T follicular helper cell (primary cell): ENCODE measurements around the gene MED7.

Source experiments
- DNase-seq: peaks from one replicate; pipeline ENCODE4 v3.0.0-alpha.2; 2020; ENCODE audit warnings: low read depth

MED7 gene

GRCh38 chr5:157162919-157163510, 20.4 kb upstream of the MED7 start:
- DNase-seq = no peak

DNA sequence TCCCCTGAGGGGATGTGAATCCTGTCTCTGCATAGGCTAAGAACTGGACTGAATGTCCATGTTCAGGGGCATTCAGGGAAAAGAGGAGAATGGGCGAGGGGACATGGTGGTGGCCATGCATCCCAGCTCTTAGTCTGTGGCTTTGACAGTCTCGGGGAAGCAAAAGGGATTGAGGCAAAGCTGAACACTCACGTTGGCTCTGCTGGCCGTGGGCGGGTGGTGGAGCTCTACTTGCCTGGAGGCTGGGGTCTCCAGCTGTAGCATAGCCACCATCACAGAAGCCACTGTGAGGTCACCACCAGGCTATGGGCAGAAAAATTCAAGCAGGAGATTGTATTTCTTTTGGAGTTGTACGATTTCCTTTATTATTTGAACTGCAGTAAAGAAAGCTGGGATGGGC, 19.3 kb upstream of the MED7 start:
- no peak for DNase-seq

GRCh38 chr5:157160001-157160400, 17.3 kb upstream of the MED7 start:
- DNase-seq = peak; percentile 27

DNA sequence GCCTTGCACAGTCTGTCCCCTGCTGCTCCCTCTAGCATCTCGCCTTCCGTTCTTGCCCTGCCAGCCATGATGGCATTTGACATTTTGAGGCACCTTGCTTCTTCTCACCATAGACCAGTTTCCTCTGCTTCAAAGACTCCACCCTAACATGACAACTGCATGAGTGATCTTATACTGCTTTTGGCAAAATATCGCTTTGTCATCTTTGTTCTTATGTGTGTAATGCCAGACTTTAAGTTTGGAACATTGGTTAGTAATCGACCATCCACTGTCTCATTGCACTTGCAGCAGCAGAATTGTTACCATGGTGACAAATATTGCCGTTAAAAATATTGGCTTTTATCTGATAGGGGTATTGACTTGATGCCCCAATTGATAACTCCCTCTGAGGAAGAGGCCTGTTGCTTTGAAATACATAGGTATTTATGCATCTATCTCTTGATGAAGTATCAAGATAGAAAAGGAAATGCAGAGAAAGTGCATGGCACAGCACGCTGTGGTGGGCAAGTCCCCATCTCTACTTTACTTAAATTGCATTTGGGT, 16.6 kb upstream of the MED7 start:
- DNase-seq = peak; percentile 29

DNA sequence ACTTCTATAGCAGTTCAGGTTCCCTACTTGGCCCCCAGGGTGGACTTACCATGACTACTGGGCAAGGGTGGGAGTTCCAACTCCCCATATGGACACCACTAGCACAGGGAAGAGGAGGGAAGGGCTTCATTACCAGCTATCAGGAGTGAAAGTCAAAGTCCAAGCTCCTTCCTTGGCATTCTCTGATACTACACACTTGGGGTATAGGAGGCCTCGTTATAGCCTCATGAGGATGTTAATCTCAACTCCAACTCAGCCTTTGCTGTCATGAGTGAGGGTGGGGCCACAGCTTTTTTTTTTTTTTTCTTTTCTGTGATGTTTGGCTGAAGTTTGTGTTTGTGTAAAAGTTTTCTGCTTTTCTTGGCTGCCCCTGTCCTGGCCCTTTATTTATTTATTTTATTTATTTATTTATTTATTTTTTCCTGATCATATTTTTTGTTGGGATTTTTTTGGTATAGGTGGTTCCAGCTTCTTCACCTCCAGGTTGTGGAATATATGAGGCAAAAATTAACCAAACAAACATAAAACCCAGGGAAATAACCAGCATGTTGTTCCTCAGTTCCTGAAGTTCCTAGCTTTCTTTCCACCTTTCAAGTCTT, 14.7 kb upstream of the MED7 start:
- DNase-seq = no peak

GRCh38 chr5:157155297-157155696, 12.6 kb upstream of the MED7 start:
- no peak for DNase-seq

DNA sequence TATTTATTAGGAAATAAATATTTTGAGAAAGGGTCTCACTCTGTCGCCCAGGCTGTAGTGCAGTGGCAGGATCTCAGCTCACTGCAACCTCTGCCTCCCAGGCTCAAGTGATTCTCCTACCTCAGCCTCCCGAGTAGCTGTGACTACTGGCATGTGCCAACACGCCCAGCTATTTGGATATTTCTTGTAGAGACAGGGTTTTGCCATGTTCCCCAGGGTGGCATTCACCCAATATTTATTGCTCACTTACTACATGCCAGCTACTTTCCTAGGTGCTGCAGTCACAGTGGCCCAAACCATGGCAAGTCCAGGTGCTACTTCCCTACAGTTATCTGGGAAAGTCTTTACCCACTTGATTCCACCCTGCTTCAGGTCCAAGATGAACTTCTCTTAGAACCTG, 8.3 kb upstream of the MED7 start:
- DNase-seq = no peak

GRCh38 chr5:157148734-157149615, 6.3 kb upstream of the MED7 start:
- DNase-seq = peak; percentile 73

GRCh38 chr5:157143127-157143971, 684 bp upstream of the MED7 start:
- peak; percentile 41 for DNase-seq

DNA sequence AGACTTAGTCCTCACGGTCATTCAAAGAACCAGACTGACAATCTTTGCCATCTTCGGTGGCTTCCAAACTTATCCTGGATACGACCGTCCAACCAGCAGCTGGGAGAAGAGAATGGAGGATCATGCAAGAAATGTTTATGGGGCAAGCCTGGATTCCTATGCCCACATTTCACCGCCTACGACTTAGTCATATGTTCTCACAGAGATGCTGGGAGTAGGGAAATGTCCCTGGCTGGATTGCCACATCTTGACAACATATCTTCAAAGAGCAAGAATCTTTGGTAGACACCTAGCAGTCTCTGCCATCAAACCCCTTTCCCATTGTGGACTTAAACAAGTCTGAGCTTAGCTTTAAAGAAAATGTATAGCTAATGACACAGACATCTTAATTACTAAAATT, 5.0 kb downstream of the MED7 start:
- no peak for DNase-seq

GRCh38 chr5:157132281-157132612, 10.4 kb downstream of the MED7 start:
- DNase-seq = no peak

DNA sequence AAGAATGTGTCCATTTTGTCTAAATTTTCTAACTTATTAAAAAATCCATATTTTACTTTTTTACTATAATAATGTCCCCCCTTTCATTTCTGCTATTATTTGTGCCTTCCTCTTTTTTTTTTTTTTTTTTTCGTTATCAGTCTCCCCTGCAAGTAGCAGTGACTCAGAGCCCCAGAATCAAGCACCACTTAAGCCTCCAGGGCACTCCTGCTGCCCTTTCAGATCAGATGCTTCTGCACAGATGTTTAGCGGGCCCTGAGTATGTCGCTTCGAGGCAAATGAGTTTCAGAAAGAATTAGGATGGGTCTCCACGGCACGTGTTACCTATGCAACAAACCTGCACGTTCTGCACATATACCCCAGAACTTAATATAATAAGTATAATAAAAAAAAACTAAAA, 11.7 kb downstream of the MED7 start:
- DNase-seq = no peak

- DNase-seq = no peak
Observed at GRCh38 chr5:157121709-157122108, 21.0 kb downstream of the MED7 start.

- DNase-seq = no peak
Observed at GRCh38 chr5:157120102-157120501, 22.6 kb downstream of the MED7 start.

DNA sequence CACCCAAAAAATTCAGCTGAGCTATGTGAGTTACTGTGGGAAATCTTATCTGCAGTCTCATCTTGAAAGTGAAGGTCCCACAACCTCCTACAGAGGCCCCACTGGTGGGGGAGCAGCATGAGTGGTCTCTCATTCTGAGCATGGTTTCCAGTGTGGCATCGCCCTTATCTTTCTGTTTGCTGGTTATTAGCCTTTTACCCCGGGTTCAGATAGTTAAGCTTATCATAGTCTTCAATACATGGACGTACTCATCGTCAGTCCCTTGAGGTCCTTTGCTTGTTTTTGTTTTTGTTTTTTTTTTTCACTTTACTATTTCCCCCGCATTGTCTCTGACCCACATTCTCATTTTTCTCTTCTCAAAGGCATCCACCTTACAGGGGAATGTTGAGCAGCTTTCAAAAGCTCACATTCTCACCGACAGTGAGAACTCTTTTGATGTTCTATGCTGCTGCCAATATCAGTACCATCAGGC, 26.1 kb downstream of the MED7 start:
- DNase-seq = no peak

DNA sequence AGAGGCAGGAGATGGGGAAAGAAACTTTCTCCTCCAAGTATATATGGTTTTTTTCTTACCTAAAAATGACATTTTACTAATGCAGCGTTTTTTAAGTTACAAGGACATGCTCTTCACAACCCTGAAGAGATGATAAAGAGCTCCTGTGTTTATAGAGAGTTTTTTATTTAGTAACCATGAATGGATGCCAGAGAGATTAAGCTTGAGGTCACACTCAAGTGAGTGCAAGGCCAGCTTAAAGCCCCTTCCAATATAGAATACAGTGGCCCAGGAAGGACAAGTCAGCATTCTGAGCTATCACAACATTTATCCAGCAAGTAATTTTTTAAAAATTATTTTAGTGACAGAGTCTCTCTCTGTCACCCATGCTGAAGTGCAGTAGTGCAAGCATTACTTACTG, 27.2 kb downstream of the MED7 start:
- DNase-seq = no peak

DNA sequence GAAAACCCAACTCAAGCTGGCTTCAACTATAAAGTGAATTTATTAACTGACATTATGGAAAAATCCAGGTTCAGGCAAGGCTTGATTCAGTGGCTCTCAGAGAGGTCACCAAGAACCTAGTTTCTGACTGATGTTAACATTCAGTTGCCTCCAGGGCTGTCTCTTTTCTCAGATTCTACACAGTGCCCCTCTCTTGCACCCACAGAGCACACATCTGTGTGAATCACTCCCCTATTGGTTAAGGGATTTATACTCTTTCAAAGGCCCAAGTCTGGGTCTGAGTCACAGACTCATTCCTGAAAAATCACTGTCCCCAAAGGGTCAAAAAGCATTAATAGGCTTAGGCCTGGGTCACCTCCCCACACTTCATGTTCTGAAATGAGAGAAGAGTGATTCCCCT, 27.7 kb downstream of the MED7 start:
- no peak for DNase-seq

DNA sequence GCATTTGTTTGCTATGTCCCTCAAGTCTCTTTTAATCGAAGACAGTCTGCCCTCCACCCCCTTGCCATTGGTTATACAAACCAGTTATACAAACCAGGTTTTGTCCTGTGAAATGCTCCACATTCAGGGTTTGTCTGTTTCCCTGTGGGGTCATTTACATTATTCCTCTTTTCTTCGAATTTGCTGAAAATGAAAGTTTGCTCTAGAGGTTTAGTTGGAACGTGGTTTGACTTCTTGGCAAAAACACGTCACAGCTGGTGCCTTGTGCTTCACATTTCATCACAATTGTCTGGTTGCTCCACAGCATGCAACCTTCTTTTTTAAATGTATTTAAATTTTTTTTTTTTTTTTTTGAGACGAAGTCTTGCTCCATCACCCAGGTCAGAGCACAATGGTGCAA, 29.7 kb downstream of the MED7 start:
- DNase-seq = no peak

DNA sequence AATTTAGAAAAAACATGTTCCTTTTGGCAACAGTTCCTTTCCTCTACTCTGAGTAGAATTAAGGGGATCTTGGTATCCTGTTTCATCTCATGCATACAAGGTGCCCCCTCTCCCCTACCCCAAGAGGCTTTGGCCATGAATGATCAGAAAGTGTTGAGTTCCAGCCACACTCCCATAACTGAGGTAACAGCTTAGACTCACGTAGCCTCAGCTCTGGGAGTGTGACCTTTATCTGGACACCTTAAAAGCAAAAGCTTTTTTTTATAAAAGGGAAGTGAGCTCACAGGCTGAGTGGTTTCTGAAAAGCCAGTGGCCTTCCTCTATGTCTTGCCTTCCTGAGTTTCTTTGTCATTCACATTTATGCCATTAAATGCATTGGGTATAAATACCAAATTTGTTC, 32.9 kb downstream of the MED7 start:
- DNase-seq = no peak

- DNase-seq = peak; percentile 3
Observed at GRCh38 chr5:157108976-157109375, 33.7 kb downstream of the MED7 start, which contains the start of gene HAVCR2. Gene HAVCR2 (minus strand): TSS chr5:157109044. CDS start chr5:157108983, 61 bp downstream.

- no peak for DNase-seq
Observed at GRCh38 chr5:157107508-157107907, 35.2 kb downstream of the MED7 start.
